Astrocyte (in vitro differentiated cells and primary cell): ENCODE data around the gene TMA7B. TPM values are rescaled to one million over a fixed set of nuclear protein-coding genes. Genes with fewer than 3 reads are reported as not detected.

Source experiments
- DNase-seq: peaks from one replicate; pipeline ENCODE4 v3.0.0-alpha.2; 2010; ENCODE audit warnings: low read depth
- FAIRE-seq: peaks from 2 replicates; lab custom pipeline; 2011; peaks lifted over from hg19 to GRCh38; lab: Jason Lieb, UNC
- H2AFZ ChIP-seq: 2 replicates; pipeline ENCODE4 v1.6.0; 2012; ENCODE audit warnings: low read depth, low read length, inconsistent platforms
- H3K27ac ChIP-seq: 2 replicates; pipeline ENCODE4 v1.5.1; 2011; ENCODE audit warnings: low read depth, low read length, inconsistent platforms
- H3K27me3 ChIP-seq: 2 replicates; pipeline ENCODE4 v1.6.0; 2011; ENCODE audit warnings: low read length, inconsistent platforms; ENCODE audit not compliant: insufficient read depth
- H3K36me3 ChIP-seq: 2 replicates; pipeline ENCODE4 v1.5.1; 2011; ENCODE audit warnings: low read length, inconsistent platforms; ENCODE audit not compliant: insufficient read depth
- H3K4me1 ChIP-seq: 2 replicates; pipeline ENCODE4 v1.5.1; 2011; ENCODE audit warnings: low read length, inconsistent platforms; ENCODE audit not compliant: insufficient read depth
- H3K4me2 ChIP-seq: 2 replicates; pipeline ENCODE4 v1.6.0; 2012; ENCODE audit warnings: low read length, inconsistent platforms
- H3K4me3 ChIP-seq: 2 replicates; pipeline ENCODE4 v1.5.1; 2011; ENCODE audit warnings: low read depth, mild to moderate bottlenecking, low read length, inconsistent platforms; ENCODE audit not compliant: insufficient read depth
- H3K79me2 ChIP-seq: 2 replicates; pipeline ENCODE4 v1.6.0; 2012; ENCODE audit warnings: mild to moderate bottlenecking, low read length, inconsistent platforms; ENCODE audit not compliant: insufficient read depth
- H3K9ac ChIP-seq: 2 replicates; pipeline ENCODE4 v1.6.0; 2012; ENCODE audit warnings: mild to moderate bottlenecking, low read length, inconsistent platforms
- H3K9me3 ChIP-seq: 2 replicates; pipeline ENCODE4 v1.5.1; 2012; ENCODE audit warnings: low read depth, mild to moderate bottlenecking, low read length, inconsistent platforms; ENCODE audit not compliant: insufficient read depth
- H4K20me1 ChIP-seq: 2 replicates; pipeline ENCODE4 v1.6.0; 2012; ENCODE audit warnings: low read length, inconsistent platforms; ENCODE audit not compliant: insufficient read depth
- H3K27ac Mint-ChIP-seq: one replicate; pipeline ENCODE4 v1.8.0; 2021; ENCODE audit warnings: mild to moderate bottlenecking, mixed read lengths; ENCODE audit not compliant: unreplicated experiment
- H3K27me3 Mint-ChIP-seq: one replicate; pipeline ENCODE4 v1.8.0; 2021; ENCODE audit warnings: low read depth, mixed read lengths; ENCODE audit not compliant: unreplicated experiment
- H3K36me3 Mint-ChIP-seq: one replicate; pipeline ENCODE4 v1.8.0; 2021; ENCODE audit warnings: low read depth, mixed read lengths; ENCODE audit not compliant: unreplicated experiment
- H3K4me1 Mint-ChIP-seq: one replicate; pipeline ENCODE4 v1.8.0; 2021; ENCODE audit warnings: low read depth, mixed read lengths; ENCODE audit not compliant: unreplicated experiment
- H3K4me3 Mint-ChIP-seq: one replicate; pipeline ENCODE4 v1.8.0; 2021; ENCODE audit warnings: mild to moderate bottlenecking, moderate library complexity, mixed read lengths; ENCODE audit not compliant: unreplicated experiment
- H3K9me3 Mint-ChIP-seq: one replicate; pipeline ENCODE4 v1.8.0; 2021; ENCODE audit warnings: mild to moderate bottlenecking, mixed read lengths; ENCODE audit not compliant: unreplicated experiment
- CTCF ChIP-seq: IDR thresholded peaks from 2 replicates; pipeline ENCODE4 v1.5.1; 2011; ENCODE audit warnings: low read depth, mild to moderate bottlenecking, inconsistent platforms, low read length, moderate library complexity; ENCODE audit not compliant: insufficient read depth
- EZH2 ChIP-seq: IDR thresholded peaks from 2 replicates; pipeline ENCODE4 v1.6.1; 2012; ENCODE audit warnings: mild to moderate bottlenecking, low read length, inconsistent platforms; ENCODE audit not compliant: insufficient read depth
- total RNA-seq: library from RNA; stranded (reverse); gene quantifications from 2 replicates; pipeline ENCODE4 v1.2.1, GENCODE V29; 2021

Gene TMA7B
- total RNA-seq, 1 donor from 2014 or later, result not detected

GRCh38 chr22:39995393-39996252 lies 35.4 kb downstream of the TMA7B start:
- TF ChIP-seq EZH2 (no peak), CTCF (no peak)
- H4K20me1 ChIP-seq, result no peaks in the 10 kb centered on the region
- H3K9me3 ChIP-seq, result no peaks in the 10 kb centered on the region
- H3K9me3 Mint-ChIP-seq, result no peaks in the 10 kb centered on the region
- no peak overlapping the region for H3K9ac ChIP-seq
- no peaks in the 10 kb centered on the region for H3K36me3 Mint-ChIP-seq
- peaks cover 35% of the 10 kb centered on the region for H3K27me3 Mint-ChIP-seq
- FAIRE-seq (no peak), DNase-seq (no peak)
- no peak overlapping the region for H3K27ac Mint-ChIP-seq
- no peak overlapping the region for H3K4me3 Mint-ChIP-seq
- H3K27ac ChIP-seq, result no peak overlapping the region
- H2AFZ ChIP-seq, result no peak overlapping the region
- H3K4me3 ChIP-seq, result no peak overlapping the region
- H3K79me2 ChIP-seq, result no peaks in the 10 kb centered on the region
- peaks cover 10% of the 10 kb centered on the region for H3K27me3 ChIP-seq
- H3K4me1 Mint-ChIP-seq, result peaks cover 30% of the 10 kb centered on the region
- H3K4me2 ChIP-seq, result no peak overlapping the region
- H3K4me1 ChIP-seq, result peaks cover 14% of the 10 kb centered on the region
- no peaks in the 10 kb centered on the region for H3K36me3 ChIP-seq

GRCh38 chr22:39996732-39997131 lies 36.5 kb downstream of the TMA7B start:
- peaks cover 32% of the 10 kb centered on the region for H3K4me1 Mint-ChIP-seq
- no peak overlapping the region for H3K4me2 ChIP-seq
- no peaks in the 10 kb centered on the region for H3K36me3 Mint-ChIP-seq
- H3K27ac Mint-ChIP-seq, result no peak overlapping the region
- H3K9ac ChIP-seq, result no peak overlapping the region
- FAIRE-seq (no peak), DNase-seq (no peak)
- no peak overlapping the region for H2AFZ ChIP-seq
- H3K9me3 ChIP-seq, result no peaks in the 10 kb centered on the region
- H3K9me3 Mint-ChIP-seq, result no peaks in the 10 kb centered on the region
- no peak for TF ChIP-seq CTCF
- no peak for TF ChIP-seq EZH2
- H3K79me2 ChIP-seq, result no peaks in the 10 kb centered on the region
- H3K27ac ChIP-seq, result no peak overlapping the region
- H3K4me3 Mint-ChIP-seq, result no peak overlapping the region
- no peak overlapping the region for H3K4me3 ChIP-seq
- no peaks in the 10 kb centered on the region for H3K36me3 ChIP-seq
- H4K20me1 ChIP-seq, result no peaks in the 10 kb centered on the region
- peaks cover 14% of the 10 kb centered on the region for H3K4me1 ChIP-seq
- H3K27me3 ChIP-seq, result peaks cover 10% of the 10 kb centered on the region
- H3K27me3 Mint-ChIP-seq, result peaks cover 30% of the 10 kb centered on the region

DNA sequence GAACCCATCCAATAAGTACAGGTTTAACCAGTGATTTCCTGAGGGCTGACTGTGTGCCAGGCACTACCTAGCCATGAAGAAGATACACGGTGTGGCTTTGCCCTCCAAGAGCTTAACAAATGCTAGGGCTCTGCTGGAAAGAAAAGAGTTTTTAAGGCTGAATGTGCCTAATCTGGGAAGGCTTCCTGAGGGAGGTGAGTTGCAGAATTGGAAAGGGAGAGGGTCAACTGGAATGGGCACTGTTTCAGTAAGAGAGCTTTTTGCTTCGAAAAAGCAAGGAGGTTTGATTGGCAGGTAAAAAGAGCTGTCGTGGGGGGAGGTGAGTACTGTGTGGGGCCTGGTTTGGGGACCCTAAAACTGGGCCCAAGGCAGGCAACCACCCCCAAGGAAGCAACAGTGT lies 37.2 kb downstream of the TMA7B start:
- H3K4me1 ChIP-seq, result peaks cover 14% of the 10 kb centered on the region
- Mint-ChIP-seq H3K27me3 (peaks cover 24% of the 10 kb centered on the region), H3K27ac (no peak overlapping the region), H3K36me3 (no peaks in the 10 kb centered on the region), H3K4me1 (peaks cover 32% of the 10 kb centered on the region), H3K4me3 (no peak overlapping the region), H3K9me3 (no peaks in the 10 kb centered on the region)
- H3K4me2 ChIP-seq, result no peak overlapping the region
- no peak overlapping the region for H2AFZ ChIP-seq
- no peaks in the 10 kb centered on the region for H3K36me3 ChIP-seq
- no peak overlapping the region for H3K27ac ChIP-seq
- H3K79me2 ChIP-seq, result no peaks in the 10 kb centered on the region
- no peak for FAIRE-seq
- TF ChIP-seq CTCF (no peak), EZH2 (no peak)
- no peaks in the 10 kb centered on the region for H4K20me1 ChIP-seq
- H3K9me3 ChIP-seq, result no peaks in the 10 kb centered on the region
- peaks cover 12% of the 10 kb centered on the region for H3K27me3 ChIP-seq
- H3K9ac ChIP-seq, result no peak overlapping the region
- DNase-seq, result no peak
- no peak overlapping the region for H3K4me3 ChIP-seq
